HepG2 (cell line): ENCODE measurements around the gene TBC1D16. TPM values are rescaled to one million over a fixed set of nuclear protein-coding genes. Genes with fewer than 3 reads are reported as not detected.

Source experiments
- ATAC-seq: fragments of 200-7000 bp; cut with Tn5 transposase; 3 replicates; pipeline ENCODE4 v1.9.1; 2020; ENCODE audit warnings: mild to moderate bottlenecking, moderate library complexity
- BruUV-seq: library from RNA; stranded (reverse); fragments of 400-500 nt; replicated peaks from 2 replicates; lab custom pipeline; 2021; lab: Mats Ljungman, UMichigan
- CTCF ChIA-PET: fragments of 300-600 bp; formaldehyde crosslinking; extraction: SDS; loops from one replicate; lab custom pipeline; 2021; ENCODE audit warnings: low total read pairs, inconsistent platforms, low intra/inter-chr PET ratio; lab: Yijun Ruan, JAX
- POLR2A ChIA-PET: fragments of 350-600 bp; sonication (Branson Sonifier 250); formaldehyde crosslinking; loops from one replicate; lab custom pipeline; 2020; ENCODE audit warnings: antibody characterized with exemption, inconsistent platforms; lab: Yijun Ruan, JAX
- DNase-seq: peaks from one replicate; pipeline ENCODE4 v3.0.0-alpha.2; 2015; ENCODE audit warnings: low spot score
- FAIRE-seq: peaks from 3 replicates; lab custom pipeline; 2011; peaks lifted over from hg19 to GRCh38; lab: Jason Lieb, UNC
- H2AFZ ChIP-seq: one replicate; pipeline ENCODE4 v1.6.1; 2011; ENCODE audit warnings: low read length, inconsistent platforms
- H3K27ac ChIP-seq: fragments of 300-600 bp; 3 replicates; pipeline ENCODE4 v1.8.0; 2011; ENCODE audit warnings: mixed run types, mild to moderate bottlenecking, mixed read lengths, low read length, inconsistent platforms; ENCODE audit not compliant: insufficient read depth; ENCODE audit errors: extremely low read length
- H3K27me3 ChIP-seq, 2 experiments: fragments of 200-600 bp in 1 of 2; 2 replicates in 1 of 2; 3 replicates in 1 of 2; pipeline versions ENCODE4 v1.6.0 to v1.8.0; 2011; ENCODE audit warnings: low read length in 2 of 2, mild to moderate bottlenecking in 2 of 2, moderate library complexity in 2 of 2, inconsistent platforms in 1 of 2; ENCODE audit not compliant: insufficient read depth in 2 of 2, control insufficient read depth in 1 of 2
- H3K36me3 ChIP-seq, 2 experiments: fragments of 200-600 bp in 1 of 2; replicated peaks in 1 of 2; 2 replicates in 1 of 2; 3 replicates in 1 of 2; pipeline versions ENCODE4 v1.5.1 to v1.8.0; 2011; ENCODE audit warnings: low read length in 2 of 2, inconsistent platforms in 1 of 2; ENCODE audit not compliant: insufficient read depth in 2 of 2, control insufficient read depth in 1 of 2
- H3K4me1 ChIP-seq: 2 replicates; pipeline ENCODE4 v1.5.1; 2012; ENCODE audit warnings: low read length, inconsistent platforms; ENCODE audit not compliant: insufficient read depth
- H3K4me2 ChIP-seq: 2 replicates; pipeline ENCODE4 v1.6.0; 2011; ENCODE audit warnings: low read depth, low read length, inconsistent platforms
- H3K4me3 ChIP-seq, 3 experiments: fragments of 200-600 bp in 1 of 3; sonication (generic), shearing (Covaris generic) in 1 of 3; replicated peaks in 1 of 3; 2 replicates each; pipeline ENCODE4 v1.5.1; 2011 to 2016; ENCODE audit warnings: low read length in 3 of 3, inconsistent platforms in 2 of 3, low read depth in 2 of 3, mild to moderate bottlenecking in 2 of 3, control low read depth in 1 of 3, mixed read lengths in 1 of 3; ENCODE audit not compliant: insufficient read depth in 1 of 3
- H3K79me2 ChIP-seq: one replicate; pipeline ENCODE4 v1.6.1; 2011; ENCODE audit warnings: low read length, inconsistent platforms; ENCODE audit not compliant: insufficient read depth
- H3K9ac ChIP-seq: 2 replicates; pipeline ENCODE4 v1.6.0; 2011; ENCODE audit warnings: mild to moderate bottlenecking, low read depth, low read length, inconsistent platforms; ENCODE audit not compliant: insufficient read depth
- H3K9me3 ChIP-seq: 2 replicates; pipeline ENCODE4 v1.5.1; 2012; ENCODE audit warnings: mild to moderate bottlenecking, low read length
- H4K20me1 ChIP-seq: 2 replicates; pipeline ENCODE4 v1.6.0; 2011; ENCODE audit warnings: inconsistent platforms, mild to moderate bottlenecking, low read length, moderate library complexity; ENCODE audit not compliant: insufficient read depth
- EZH2 ChIP-seq: conservative IDR thresholded peaks from 2 replicates; pipeline ENCODE4 v1.6.1; 2012; ENCODE audit warnings: mild to moderate bottlenecking, low read depth, low read length, moderate library complexity
- JUND ChIP-seq: sonication (generic); formaldehyde crosslinking; IDR thresholded peaks from 2 replicates; pipeline ENCODE4 v1.8.0; 2022; ENCODE audit warnings: mild to moderate bottlenecking, missing genetic modification reagents
- KLF16 ChIP-seq, 2 experiments: sonication (generic) in 1 of 2; formaldehyde crosslinking in 1 of 2; IDR thresholded peaks; 2 replicates each; pipeline versions ENCODE4 v1.6.1 to v1.8.0; 2016 to 2023; ENCODE audit warnings: missing genetic modification reagents in 2 of 2, missing compliant biosample characterization in 1 of 2
- LRRFIP1 ChIP-seq: sonication (generic); formaldehyde crosslinking; conservative IDR thresholded peaks from 2 replicates; pipeline ENCODE4 v1.4.0; 2020; ENCODE audit warnings: missing genetic modification reagents
- MAZ ChIP-seq, 2 experiments: sonication (generic) in 1 of 2; formaldehyde crosslinking in 1 of 2; IDR thresholded peaks; 2 replicates each; pipeline versions ENCODE4 v1.5.0 to v1.6.1; 2012 to 2020; ENCODE audit warnings: low read depth in 2 of 2, mild to moderate bottlenecking in 2 of 2, borderline replicate concordance in 1 of 2, improper control_type of control experiment in 1 of 2, low read length in 1 of 2, missing genetic modification reagents in 1 of 2, moderate library complexity in 1 of 2
- SMC3 ChIP-seq: IDR thresholded peaks from 2 replicates; pipeline ENCODE4 v1.6.1; 2011; ENCODE audit warnings: low read length, improper control_type of control experiment
- STAG1 ChIP-seq: sonication (generic); formaldehyde crosslinking; IDR thresholded peaks from 2 replicates; pipeline ENCODE4 v1.4.0; 2020; ENCODE audit warnings: missing genetic modification reagents
- ZBTB1 ChIP-seq: sonication (generic); formaldehyde crosslinking; IDR thresholded peaks from 2 replicates; pipeline ENCODE4 v1.4.0; 2020; ENCODE audit warnings: missing genetic modification reagents, borderline replicate concordance
- ZFAT ChIP-seq: sonication (generic); formaldehyde crosslinking; conservative IDR thresholded peaks from 2 replicates; pipeline ENCODE4 v1.8.1; 2023; ENCODE audit warnings: missing genetic modification reagents, inconsistent platforms
- ZFP37 ChIP-seq: sonication (generic); formaldehyde crosslinking; IDR thresholded peaks from 2 replicates; pipeline ENCODE4 v1.4.0; 2020; ENCODE audit warnings: missing genetic modification reagents, borderline replicate concordance
- ZNF235 ChIP-seq: sonication (generic); formaldehyde crosslinking; IDR thresholded peaks from 2 replicates; pipeline ENCODE4 v1.8.1; 2023; ENCODE audit warnings: mild to moderate bottlenecking, missing genetic modification reagents, borderline replicate concordance
- ZNF251 ChIP-seq: sonication (generic); formaldehyde crosslinking; IDR thresholded peaks from 2 replicates; pipeline ENCODE4 v1.9.0; 2021; ENCODE audit warnings: mild to moderate bottlenecking, missing genetic modification reagents
- ZNF383 ChIP-seq: sonication (generic); formaldehyde crosslinking; IDR thresholded peaks from 2 replicates; pipeline ENCODE4 v1.4.0; 2020; ENCODE audit warnings: missing genetic modification reagents, mild to moderate bottlenecking, borderline replicate concordance
- ZNF776 ChIP-seq: sonication (generic); formaldehyde crosslinking; IDR thresholded peaks from 2 replicates; pipeline ENCODE4 v1.4.0; 2020; ENCODE audit warnings: mild to moderate bottlenecking, missing genetic modification reagents
- ZNF782 ChIP-seq: sonication (generic); formaldehyde crosslinking; IDR thresholded peaks from 2 replicates; pipeline ENCODE4 v1.4.0; 2020; ENCODE audit warnings: missing genetic modification reagents, mild to moderate bottlenecking, borderline replicate concordance
- ZNF891 ChIP-seq: sonication (generic); formaldehyde crosslinking; IDR thresholded peaks from 2 replicates; pipeline ENCODE4 v1.5.0; 2020; ENCODE audit warnings: mild to moderate bottlenecking, missing genetic modification reagents
- ZSCAN29 ChIP-seq: sonication (generic); formaldehyde crosslinking; conservative IDR thresholded peaks from 2 replicates; pipeline ENCODE4 v1.4.0; 2020; ENCODE audit warnings: mild to moderate bottlenecking, missing genetic modification reagents
- ZSCAN31 ChIP-seq: sonication (generic); formaldehyde crosslinking; IDR thresholded peaks from 2 replicates; pipeline ENCODE4 v1.5.0; 2020; ENCODE audit warnings: low read depth, mild to moderate bottlenecking, missing genetic modification reagents
- WGBS: methylation state at CpG from one replicate; pipeline ENCODE4 v1.1.6; 2017; ENCODE audit warnings: low lambda C conversion rate; 5-methylcytosine and 5-hydroxymethylcytosine counted together
- in situ Hi-C: cut with HindIII; loops from 2 replicates; pipeline ENCODE4 v1.10.0; 2017; ENCODE audit warnings: low pct_unique_long_range_greater_than_20kb; ENCODE audit not compliant: extremely low pct_ligation_motif_present
- intact Hi-C: fragments of 100-400 bp; cut with micrococcal nuclease; formaldehyde crosslinking; loops from one replicate; pipeline ENCODE4 v1.10.0; 2022; ENCODE audit not compliant: unreplicated experiment
- polyA plus RNA-seq, 8 experiments: library from polyadenylated mRNA; depleted of rRNA in 3 of 8; stranded (reverse) in 7 of 8; unstranded in 1 of 8; fragments of >200 nt; fragmentation: Illumina TruSeq in 4 of 8; extraction: Trizol in 4 of 8; gene quantifications; 2 replicates each; pipeline versions ENCODE4 v1.2.1 to v1.2.3, GENCODE V29; 2011 to 2016; ENCODE audit warnings: low read depth in 4 of 8, missing spikeins in 1 of 8, mixed read lengths in 1 of 8; ENCODE audit not compliant: insufficient read depth in 1 of 8
- total RNA-seq, 5 experiments: library from RNA; depleted of rRNA; stranded (reverse); fragments of >200 nt; fragmentation: Illumina TruSeq; extraction: Trizol; gene quantifications; 2 replicates each; pipeline ENCODE4 v1.2.3, GENCODE V29; 2016; ENCODE audit warnings: low read depth in 1 of 5
- TF ChIP-seq, protein P1 (sequence below): sonication (generic); formaldehyde crosslinking; IDR thresholded peaks from 2 replicates; pipeline ENCODE4 v1.9.0; 2022; ENCODE audit warnings: missing genetic modification reagents, mild to moderate bottlenecking, borderline replicate concordance

TBC1D16 gene
- total and polyA plus RNA-seq, 2 of the 13 experiments (the other 11 are each of a cell fraction or from before 2014, with no cell fraction given): 14.9 to 24.9 TPM

GRCh38 chr17:80083136-80083661, 47.5 kb upstream of the TBC1D16 start:
- no peaks in the 10 kb centered on the region for H4K20me1 ChIP-seq
- ChIA-PET CTCF (interaction anchor here (1.4 to 2.7 kb wide), 4 partner anchors 18 to 78 kb away, joined by 5 to 15 read pairs (median 12); partner anchors contain the start of gene GAA), POLR2A (interaction anchor here (0.8 to 1.2 kb wide), 2 partner anchors 18 to 66 kb away, joined by 3 read pairs; partner anchors contain the start of gene GAA)
- DNase-seq: no peak
- no peaks in the 10 kb centered on the region for H3K79me2 ChIP-seq
- no peaks in the 10 kb centered on the region for H3K36me3 ChIP-seq
- H3K4me3 ChIP-seq: peak overlapping the region in 1 of 3 experiments; percentile 32; a peak in 1 of 6 replicates
- no peak for FAIRE-seq
- H3K9me3 ChIP-seq: no peaks in the 10 kb centered on the region
- H3K27me3 ChIP-seq: peaks cover 8 to 53% of the 10 kb centered on the region in 2 experiments
- ATAC-seq: peak; percentile 10; the same call in 1 of the 3 replicates
- 35% methylated on average over 11 of the region's 13 CpGs for WGBS
- no TSS peak for BruUV-seq
- in situ Hi-C loops (loop anchor here (5.0 kb wide), 1 partner anchor 76 kb away; no protein-coding TSS in a partner anchor), intact Hi-C loops (loop anchor here (2.0 kb wide), 1 partner anchor 42 kb away; no protein-coding TSS in a partner anchor)
- no peak overlapping the region for H2AFZ ChIP-seq
- H3K27ac ChIP-seq: no peak overlapping the region
- H3K4me1 ChIP-seq: peaks cover 22% of the 10 kb centered on the region
- H3K9ac ChIP-seq: no peak overlapping the region
- peak overlapping the region; percentile 59; the same call in 1 of the 2 replicates for H3K4me2 ChIP-seq
- TF ChIP-seq LRRFIP1 (CRISPR knock-in tag) (no peak), ZNF383 (CRISPR knock-in tag) (0 out of 2 replicates have a peak, but pooled peaks have one; percentile 44), ZSCAN29 (CRISPR knock-in tag) (0 out of 2 replicates have a peak, but pooled peaks have one; percentile 29), ZFAT (no peak), JUND (no peak), ZNF776 (0 out of 2 replicates have a peak, but pooled peaks have one; percentile 41), ZBTB1 (CRISPR knock-in tag) (no peak), ZNF235 (CRISPR knock-in tag) (0 out of 2 replicates have a peak, but pooled peaks have one; percentile 41), ZNF782 (CRISPR knock-in tag) (0 out of 2 replicates have a peak, but pooled peaks have one; percentile 54), ZFP37 (CRISPR knock-in tag) (no peak), ZSCAN31 (CRISPR knock-in tag) (no peak), KLF16 (CRISPR knock-in tag; IDR thresholded peaks at IDR 0.05) (no peak), MAZ (IDR thresholded peaks at IDR 0.05; ENCODE audit: borderline replicate concordance, low read depth, low read length) (no peak), MAZ (CRISPR knock-in tag; IDR thresholded peaks at IDR 0.05; ENCODE audit: low read depth) (0 out of 2 replicates have a peak, but pooled peaks have one; percentile 12), ZNF891 (CRISPR knock-in tag) (peak; percentile 78; the same call in 1 of the 2 replicates), SMC3 (no peak), EZH2 (0 out of 2 replicates have a peak, but pooled peaks have one; percentile 37), STAG1 (CRISPR knock-in tag) (no peak), ZNF251 (CRISPR knock-in tag) (0 out of 2 replicates have a peak, but pooled peaks have one; percentile 52)
- TF ChIP-seq, protein P1, sequence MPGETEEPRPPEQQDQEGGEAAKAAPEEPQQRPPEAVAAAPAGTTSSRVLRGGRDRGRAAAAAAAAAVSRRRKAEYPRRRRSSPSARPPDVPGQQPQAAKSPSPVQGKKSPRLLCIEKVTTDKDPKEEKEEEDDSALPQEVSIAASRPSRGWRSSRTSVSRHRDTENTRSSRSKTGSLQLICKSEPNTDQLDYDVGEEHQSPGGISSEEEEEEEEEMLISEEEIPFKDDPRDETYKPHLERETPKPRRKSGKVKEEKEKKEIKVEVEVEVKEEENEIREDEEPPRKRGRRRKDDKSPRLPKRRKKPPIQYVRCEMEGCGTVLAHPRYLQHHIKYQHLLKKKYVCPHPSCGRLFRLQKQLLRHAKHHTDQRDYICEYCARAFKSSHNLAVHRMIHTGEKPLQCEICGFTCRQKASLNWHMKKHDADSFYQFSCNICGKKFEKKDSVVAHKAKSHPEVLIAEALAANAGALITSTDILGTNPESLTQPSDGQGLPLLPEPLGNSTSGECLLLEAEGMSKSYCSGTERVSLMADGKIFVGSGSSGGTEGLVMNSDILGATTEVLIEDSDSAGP (CRISPR knock-in tag): 0 out of 2 replicates have a peak, but pooled peaks have one; percentile 8
